Liver (tissue), 9 donors: ENCODE measurements around the gene HCFC1. TPM values are rescaled to one million over a fixed set of nuclear protein-coding genes. Genes with fewer than 3 reads are reported as not detected.

Experiments used
- DNase-seq: peaks from one replicate; pipeline ENCODE4 v3.0.0-alpha.2; 2017; ENCODE audit warnings: low spot score
- H3K27ac ChIP-seq, 2 donors: one replicate each; pipeline ENCODE4 v1.7.0; 2013; ENCODE audit warnings: inconsistent platforms in 2 of 2, low read length in 2 of 2, control low read depth in 1 of 2, low read depth in 1 of 2, mild to moderate bottlenecking in 1 of 2
- H3K27me3 ChIP-seq, 4 donors: one replicate each; pipeline versions ENCODE4 v1.6.1 to v1.7.0; 2013; ENCODE audit warnings: low read length in 3 of 4, inconsistent platforms in 1 of 4, mild to moderate bottlenecking in 1 of 4, moderate library complexity in 1 of 4; ENCODE audit not compliant: control insufficient read depth in 4 of 4, insufficient read depth in 4 of 4
- H3K36me3 ChIP-seq, 4 donors: one replicate each; pipeline versions ENCODE4 v1.6.1 to v1.7.0; 2013; ENCODE audit warnings: low read length in 3 of 4, mild to moderate bottlenecking in 3 of 4, low read depth in 1 of 4, moderate library complexity in 1 of 4; ENCODE audit not compliant: control insufficient read depth in 4 of 4, insufficient read depth in 3 of 4
- H3K4me1 ChIP-seq, 4 donors: one replicate each; pipeline versions ENCODE4 v1.6.1 to v1.7.0; 2013; ENCODE audit warnings: low read length in 3 of 4, mild to moderate bottlenecking in 3 of 4, moderate library complexity in 1 of 4; ENCODE audit not compliant: control insufficient read depth in 4 of 4, insufficient read depth in 4 of 4
- H3K4me3 ChIP-seq, 3 donors: one replicate each; pipeline versions ENCODE4 v1.6.1 to v1.7.0; 2013; ENCODE audit warnings: low read length in 3 of 3, control low read depth in 1 of 3, low read depth in 1 of 3, mild to moderate bottlenecking in 1 of 3
- H3K9ac ChIP-seq, 2 donors: one replicate each; pipeline ENCODE4 v1.7.0; 2013; ENCODE audit warnings: low read length in 2 of 2, mild to moderate bottlenecking in 2 of 2, moderate library complexity in 2 of 2, control low read depth in 1 of 2, low read depth in 1 of 2
- H3K9me3 ChIP-seq, 4 donors: one replicate each; pipeline versions ENCODE4 v1.6.1 to v1.7.0; 2013; ENCODE audit warnings: low read length in 3 of 4; ENCODE audit not compliant: control insufficient read depth in 4 of 4
- ATF3 ChIP-seq: IDR thresholded peaks from 2 replicates; pipeline ENCODE4 v1.6.1; 2016; ENCODE audit warnings: antibody characterized with exemption
- CTCF ChIP-seq: fragments of 150-350 bp; IDR thresholded peaks from 2 replicates; pipeline ENCODE4 v1.5.1; 2017; ENCODE audit warnings: improper control_type of control experiment, low read depth, low read length; ENCODE audit not compliant: missing input control
- EGR1 ChIP-seq, 2 donors: IDR thresholded peaks; 2 replicates each; pipeline ENCODE4 v1.6.1; 2016 to 2018; ENCODE audit warnings: antibody characterized with exemption in 2 of 2, low read depth in 2 of 2
- FOXA1 ChIP-seq: IDR thresholded peaks from 2 replicates; pipeline ENCODE4 v1.6.1; 2016; ENCODE audit warnings: antibody characterized with exemption
- GABPA ChIP-seq, 2 donors: IDR thresholded peaks in 1 of 2; conservative IDR thresholded peaks in 1 of 2; 2 replicates each; pipeline ENCODE4 v1.6.1; 2016; ENCODE audit warnings: antibody characterized with exemption in 2 of 2, mild to moderate bottlenecking in 1 of 2, moderate library complexity in 1 of 2
- HNF4A ChIP-seq, 2 donors: conservative IDR thresholded peaks; 2 replicates each; pipeline ENCODE4 v1.6.1; 2016; ENCODE audit warnings: antibody characterized with exemption in 2 of 2, mild to moderate bottlenecking in 2 of 2
- HNF4G ChIP-seq: IDR thresholded peaks from 2 replicates; pipeline ENCODE4 v1.6.1; 2016; ENCODE audit warnings: antibody characterized with exemption
- MAX ChIP-seq: IDR thresholded peaks from 2 replicates; pipeline ENCODE4 v1.6.1; 2016; ENCODE audit warnings: antibody characterized with exemption
- NR2F2 ChIP-seq: IDR thresholded peaks from 2 replicates; pipeline ENCODE4 v1.6.1; 2016; ENCODE audit warnings: antibody characterized with exemption
- REST ChIP-seq: IDR thresholded peaks from 2 replicates; pipeline ENCODE4 v1.6.1; 2016; ENCODE audit warnings: antibody characterized with exemption, mild to moderate bottlenecking
- RXRA ChIP-seq, 2 donors: IDR thresholded peaks; 2 replicates each; pipeline ENCODE4 v1.6.1; 2017 to 2018; ENCODE audit warnings: antibody characterized with exemption in 2 of 2, mild to moderate bottlenecking in 1 of 2
- SP1 ChIP-seq: IDR thresholded peaks from 2 replicates; pipeline ENCODE4 v1.6.1; 2018; ENCODE audit warnings: antibody characterized with exemption, mild to moderate bottlenecking
- ZBTB33 ChIP-seq: IDR thresholded peaks from 2 replicates; pipeline ENCODE4 v1.6.1; 2016; ENCODE audit warnings: antibody characterized with exemption
- WGBS: extraction: QIAGEN DNeasy Blood & Tissue Kit; methylation state at CpG from one replicate; pipeline ENCODE4 v1.1.7; 2013; 5-methylcytosine and 5-hydroxymethylcytosine counted together
- polyA plus RNA-seq, 2 donors: library from polyadenylated mRNA; stranded (reverse) in 1 of 2; unstranded in 1 of 2; fragments of 200-250 nt in 1 of 2; fragments of >200 nt in 1 of 2; fragmentation: Nextera tagmentation in 1 of 2; extraction: Ambion mirVana in 1 of 2; gene quantifications; one replicate each; pipeline versions ENCODE4 v1.2.1 to v1.2.3, GENCODE V29; 2013 to 2015
- total RNA-seq, 2 donors: library from RNA; depleted of rRNA; stranded (reverse); fragments of >200 nt; gene quantifications; one replicate each; pipeline ENCODE4 v1.2.3, GENCODE V29; 2014
- donor health status: healthy.
- donor health status: healthy.
- donor health status: healthy.
- donor health status: healthy.
- donor health status: healthy.

HCFC1 gene
- total and polyA plus RNA-seq, 4 donors, result 7.9 to 26.9 (median 13.9) TPM

- H3K4me3 ChIP-seq, result peak overlapping the region in 2 of 3 donors; percentile 61 to 83
- no peaks in the 10 kb centered on the region for H3K9me3 ChIP-seq
- WGBS, result 28% methylated on average over 31 of the region's 31 CpGs
- H3K4me1 ChIP-seq, result peaks cover 7 to 34% (median 24%) of the 10 kb centered on the region in 4 donors
- H3K27me3 ChIP-seq, result no peaks in the 10 kb centered on the region
- peak; percentile 37 for DNase-seq
- peak overlapping the region in 1 of 2 donors; percentile 42 for H3K9ac ChIP-seq
- no peak for TF ChIP-seq EGR1 (IDR thresholded peaks at IDR 0.05; ENCODE audit: low read depth in 2 of 2)
- no peak for TF ChIP-seq HNF4G
- peak; percentile 19 for TF ChIP-seq NR2F2
- peak overlapping the region; percentile 92 to 95 for H3K27ac ChIP-seq
- H3K36me3 ChIP-seq, result peaks cover 0 to 15% (median 1%) of the 10 kb centered on the region in 4 donors
Observed at GRCh38 chrX:153926858-153927671, 44.6 kb downstream of the HCFC1 start.

GRCh38 chrX:153926552-153926857, 45.1 kb downstream of the HCFC1 start:
- no peak overlapping the region for H3K9ac ChIP-seq
- 49% methylated on average over 4 of the region's 4 CpGs for WGBS

GRCh38 chrX:153925739-153926551, 45.7 kb downstream of the HCFC1 start, which contains the start of gene ARHGAP4:
TSS of gene ARHGAP4 (minus strand) at chrX:153926264. CDS start at chrX:153926202, 62 bp downstream.
- Histone ChIP-seq H3K36me3 (peaks cover 0 to 9% (median 1%) of the 10 kb centered on the region in 4 donors), H3K9me3 (no peaks in the 10 kb centered on the region), H3K4me3 (peak within 1 kb of the TSS in 2 of 3 donors; percentile 25 to 26), H3K27ac (peak within 1 kb of the TSS; percentile 92 to 95), H3K27me3 (no peaks in the 10 kb centered on the region), H3K4me1 (peaks cover 9 to 35% (median 24%) of the 10 kb centered on the region in 4 donors), H3K9ac (no peak within 1 kb of the TSS)
- TF ChIP-seq GABPA (IDR thresholded peaks at IDR 0.05 in 1 of 2, conservative IDR thresholded peaks at IDR 0.05 in 1 of 2) (no peak), ZBTB33 (no peak), SP1 (no peak), REST (no peak), FOXA1 (no peak), RXRA (IDR thresholded peaks at IDR 0.05) (no peak), HNF4A (conservative IDR thresholded peaks at IDR 0.05) (no peak), MAX (no peak)
- no peak for DNase-seq
- whole genome bisulfite sequencing, result 16% methylated on average over 59 of the region's 59 CpGs

More at GRCh38 chrX:153926552-153926857, 45.1 kb downstream of the HCFC1 start:
- Histone ChIP-seq H3K27me3 (no peaks in the 10 kb centered on the region), H3K4me1 (peaks cover 8 to 34% (median 24%) of the 10 kb centered on the region in 4 donors), H3K27ac (peak overlapping the region; percentile 92 to 95), H3K9me3 (no peaks in the 10 kb centered on the region), H3K4me3 (peak overlapping the region in 1 of 3 donors; percentile 25), H3K36me3 (peaks cover 0 to 10% (median 1%) of the 10 kb centered on the region in 4 donors)
- TF ChIP-seq HNF4A (conservative IDR thresholded peaks at IDR 0.05) (no peak), NR2F2 (no peak), SP1 (peak; percentile 1), CTCF (no peak), ATF3 (no peak)
- DNase-seq, result no peak
